Daoy (cell line): Measurements from ENCODE around the gene KRTAP10-2. TPM values are rescaled to one million over a fixed set of nuclear protein-coding genes. Genes with fewer than 3 reads are reported as not detected.

Experiments used
- DNase-seq: peaks from one replicate; pipeline ENCODE4 v3.0.0-alpha.2; 2015; ENCODE audit warnings: low read depth
- total RNA-seq: library from RNA; depleted of rRNA; stranded (reverse); fragments of >200 nt; shearing (Covaris generic); gene quantifications from 2 replicates; pipeline ENCODE4 v1.2.3, GENCODE V29; 2014

KRTAP10-2 gene
- total RNA-seq, 1 experiment from 2014 or later, result not detected

- DNase-seq, result no peak
Observed at GRCh38 chr21:44526096-44526997, 25.0 kb downstream of the KRTAP10-2 start.

DNA sequence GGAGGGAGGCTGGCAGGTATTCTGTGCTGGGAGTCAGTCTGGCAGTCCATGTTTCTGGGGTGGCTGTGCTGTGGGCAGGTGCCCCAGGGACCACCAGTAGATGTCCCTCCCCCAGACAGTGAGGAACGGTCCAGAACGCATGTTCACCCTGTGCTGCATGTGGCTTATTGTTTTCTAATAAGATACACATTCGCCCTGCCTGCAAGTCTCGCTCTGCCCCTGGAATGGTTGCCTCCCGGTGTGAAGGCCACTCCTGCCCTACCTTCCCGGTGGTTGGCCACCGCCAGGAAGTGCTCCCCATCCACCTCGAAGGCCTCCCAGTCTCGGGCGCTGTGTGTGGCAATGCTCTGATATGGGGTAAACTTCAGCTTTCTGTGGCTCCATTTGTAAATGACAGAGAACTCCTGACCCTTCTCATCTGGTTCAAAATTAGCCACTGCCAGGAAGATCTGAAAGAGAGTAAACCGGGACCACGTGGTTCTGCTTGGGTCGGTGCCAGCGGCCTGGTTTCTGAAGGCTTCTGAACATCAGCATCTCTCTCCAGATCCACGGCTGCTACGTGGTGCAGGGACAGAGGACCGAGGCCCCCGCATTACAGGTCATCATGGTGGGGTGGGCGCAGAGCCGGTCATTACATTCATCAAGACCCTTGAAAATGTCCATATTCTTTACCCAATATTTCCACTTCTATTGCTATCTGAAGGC lies 25.8 kb downstream of the KRTAP10-2 start:
- DNase-seq, result no peak

DNA sequence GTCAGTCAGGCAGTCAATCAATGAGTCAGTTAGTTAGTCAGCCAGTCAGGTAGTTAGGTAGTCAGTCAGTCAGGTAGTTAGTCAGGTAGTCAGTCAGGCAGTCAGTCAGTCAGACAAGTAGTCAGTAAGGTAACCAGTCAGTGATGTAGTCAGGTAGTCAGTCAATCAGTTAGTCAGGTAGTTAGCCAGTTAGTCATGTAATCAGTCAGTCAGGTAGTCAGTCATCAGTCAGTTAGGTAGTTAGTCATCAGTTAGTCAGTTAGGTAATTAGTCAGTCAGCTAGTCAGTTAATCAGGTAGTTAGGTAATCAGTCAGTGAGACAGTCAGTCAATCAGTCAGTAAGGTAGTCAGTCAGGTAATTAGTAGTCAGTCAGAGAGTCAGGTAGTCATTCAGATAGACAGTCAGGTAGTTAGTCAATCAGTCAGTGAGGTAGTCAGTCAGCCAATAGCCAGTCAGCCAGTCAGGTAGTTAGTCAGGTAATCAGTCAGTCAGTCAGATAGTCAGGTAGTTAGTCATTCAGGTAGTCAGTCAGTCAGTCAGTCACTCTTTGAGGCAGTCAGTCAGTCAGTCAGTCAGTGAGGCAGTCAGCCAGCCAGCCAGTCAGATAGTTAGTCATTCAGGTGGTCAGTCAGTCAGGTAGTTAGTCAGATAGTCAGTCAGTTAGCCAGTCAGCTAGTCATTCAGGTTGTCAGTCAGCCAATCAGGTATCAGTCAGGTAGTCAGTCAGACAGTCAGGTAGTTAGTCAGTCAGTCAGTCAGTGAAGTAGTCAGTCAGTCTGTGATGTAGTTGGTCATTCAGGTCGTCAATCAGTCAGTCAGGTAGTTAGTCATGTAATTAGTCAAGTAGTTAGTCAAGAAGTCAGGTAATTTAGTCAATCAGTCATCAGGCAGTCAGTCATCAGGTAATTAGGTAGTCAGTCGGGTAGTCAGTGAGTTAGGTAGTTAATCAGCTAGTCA lies 26.6 kb downstream of the KRTAP10-2 start:
- DNase-seq, result no peak

DNA sequence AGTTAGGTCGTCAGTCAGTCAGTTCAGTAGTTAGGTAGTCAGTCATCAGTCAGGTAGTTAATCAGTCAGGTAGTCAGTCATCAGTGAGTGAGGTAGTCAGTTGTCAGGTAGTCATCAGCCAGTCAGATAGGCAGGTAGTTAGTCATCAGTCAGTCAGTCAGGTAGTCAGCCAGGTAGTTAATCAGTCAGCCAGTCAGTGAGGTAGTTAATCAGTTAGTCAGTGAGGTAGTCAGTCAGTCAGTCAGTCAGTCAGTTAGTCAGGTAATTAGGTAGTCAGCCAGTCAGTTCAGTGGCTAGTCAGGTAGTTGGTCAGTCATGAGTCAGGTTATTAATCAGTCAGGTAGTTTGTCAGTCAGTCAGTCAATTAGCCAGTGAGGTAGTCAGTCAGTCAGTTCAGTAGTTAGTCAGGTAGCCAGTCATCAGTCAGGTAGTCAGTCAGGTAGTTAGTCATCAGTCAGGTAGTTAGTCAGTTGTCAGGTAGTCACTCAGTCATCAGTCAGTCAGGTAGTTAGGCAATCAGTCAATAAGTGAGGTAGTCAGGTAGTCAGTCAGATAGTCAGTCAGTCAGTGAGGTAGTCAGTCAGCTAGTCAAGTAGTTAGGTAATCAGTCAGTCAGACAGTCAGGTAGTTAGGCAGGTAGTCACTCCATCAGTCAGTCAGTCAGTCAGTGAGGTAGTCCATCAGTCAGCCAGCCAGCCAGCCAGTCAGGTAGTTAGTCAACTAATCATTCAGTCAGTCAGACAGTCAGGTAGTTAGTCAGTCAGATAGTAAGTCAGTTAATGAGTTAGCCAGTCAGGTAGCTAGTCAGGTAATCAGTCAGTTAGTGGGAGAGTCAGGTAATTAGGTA lies 27.5 kb downstream of the KRTAP10-2 start:
- DNase-seq, result no peak

- DNase-seq, result no peak
Observed at GRCh38 chr21:44522753-44523204, 28.5 kb downstream of the KRTAP10-2 start.

- DNase-seq, result no peak
Observed at GRCh38 chr21:44521928-44522752, 29.2 kb downstream of the KRTAP10-2 start.

DNA sequence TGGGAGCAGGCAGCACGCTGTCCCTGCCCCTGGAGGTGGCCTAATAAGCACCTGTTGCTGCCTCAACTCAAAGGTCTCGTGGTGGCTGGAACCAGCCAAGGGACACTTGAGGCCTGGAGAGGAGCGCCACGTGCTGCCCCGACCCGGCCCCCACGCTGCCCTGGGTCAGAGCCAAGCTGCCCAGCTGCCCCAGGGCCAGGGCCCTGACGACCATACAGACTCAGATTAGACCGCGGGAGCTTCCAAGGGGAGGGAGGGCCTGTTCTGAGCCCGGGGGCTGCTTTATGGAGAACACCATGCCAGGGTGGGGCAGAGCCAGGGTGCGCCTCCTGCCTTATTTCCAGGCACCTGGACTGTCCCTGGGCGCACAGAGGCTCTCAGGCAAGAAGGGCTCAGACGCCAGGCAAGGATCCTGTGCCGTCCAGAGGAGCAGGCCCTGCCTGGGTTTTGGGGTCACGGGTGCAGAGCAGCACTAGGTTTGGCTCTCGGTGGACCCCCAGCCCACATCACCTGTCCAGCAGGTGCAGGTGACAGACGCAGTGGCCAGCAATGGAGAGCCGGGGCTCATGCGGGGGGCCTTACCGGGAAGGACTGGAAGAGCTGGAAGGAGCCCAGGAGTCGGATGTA lies 29.9 kb downstream of the KRTAP10-2 start:
- no peak for DNase-seq

DNA sequence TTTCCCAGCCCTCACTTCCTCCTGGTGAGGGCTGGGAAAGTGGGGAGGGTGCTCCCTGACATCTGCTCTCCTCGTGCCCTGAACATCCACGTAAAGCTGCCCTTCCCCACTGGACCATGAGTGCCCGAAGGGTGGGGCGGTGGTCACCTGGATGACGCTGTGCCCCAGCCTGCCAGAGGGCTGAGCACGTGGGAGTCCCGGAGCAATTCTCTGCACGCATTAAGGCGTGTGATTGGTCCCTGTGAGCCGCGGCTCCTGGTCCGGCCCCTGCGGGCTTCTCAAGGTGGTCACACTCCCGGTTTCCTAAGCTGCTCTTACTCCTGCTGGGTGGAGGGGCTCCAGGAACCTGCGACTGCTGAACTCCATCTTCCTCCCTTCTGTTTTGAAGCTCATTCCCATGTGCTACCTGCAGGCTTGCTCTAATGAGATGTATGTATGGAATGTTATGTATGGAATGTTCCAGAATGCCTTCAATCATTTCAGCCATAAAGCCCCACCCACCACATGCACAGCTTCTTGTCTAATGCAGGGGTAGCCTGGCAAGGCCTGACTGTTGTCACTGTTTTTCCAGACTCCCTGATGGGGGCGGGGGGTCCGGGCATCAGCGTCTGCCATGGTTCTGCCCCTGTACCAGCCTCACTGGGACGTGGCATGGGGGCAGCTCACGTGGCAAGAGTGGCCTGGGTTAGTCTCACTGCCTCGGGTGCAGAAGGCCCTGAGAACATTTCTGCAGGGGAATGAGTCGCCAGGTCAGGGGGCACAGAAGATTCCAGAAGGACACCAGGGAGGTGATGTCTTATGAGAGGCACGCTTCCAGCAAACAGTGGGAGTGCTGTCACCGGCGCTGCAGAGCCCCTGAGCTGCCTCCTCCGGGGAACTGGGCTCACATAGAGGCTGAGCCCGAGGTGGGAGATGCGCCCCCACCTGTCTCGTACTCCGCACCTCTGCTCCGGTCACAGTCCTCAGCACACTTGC lies 30.7 kb downstream of the KRTAP10-2 start:
- no peak for DNase-seq

DNA sequence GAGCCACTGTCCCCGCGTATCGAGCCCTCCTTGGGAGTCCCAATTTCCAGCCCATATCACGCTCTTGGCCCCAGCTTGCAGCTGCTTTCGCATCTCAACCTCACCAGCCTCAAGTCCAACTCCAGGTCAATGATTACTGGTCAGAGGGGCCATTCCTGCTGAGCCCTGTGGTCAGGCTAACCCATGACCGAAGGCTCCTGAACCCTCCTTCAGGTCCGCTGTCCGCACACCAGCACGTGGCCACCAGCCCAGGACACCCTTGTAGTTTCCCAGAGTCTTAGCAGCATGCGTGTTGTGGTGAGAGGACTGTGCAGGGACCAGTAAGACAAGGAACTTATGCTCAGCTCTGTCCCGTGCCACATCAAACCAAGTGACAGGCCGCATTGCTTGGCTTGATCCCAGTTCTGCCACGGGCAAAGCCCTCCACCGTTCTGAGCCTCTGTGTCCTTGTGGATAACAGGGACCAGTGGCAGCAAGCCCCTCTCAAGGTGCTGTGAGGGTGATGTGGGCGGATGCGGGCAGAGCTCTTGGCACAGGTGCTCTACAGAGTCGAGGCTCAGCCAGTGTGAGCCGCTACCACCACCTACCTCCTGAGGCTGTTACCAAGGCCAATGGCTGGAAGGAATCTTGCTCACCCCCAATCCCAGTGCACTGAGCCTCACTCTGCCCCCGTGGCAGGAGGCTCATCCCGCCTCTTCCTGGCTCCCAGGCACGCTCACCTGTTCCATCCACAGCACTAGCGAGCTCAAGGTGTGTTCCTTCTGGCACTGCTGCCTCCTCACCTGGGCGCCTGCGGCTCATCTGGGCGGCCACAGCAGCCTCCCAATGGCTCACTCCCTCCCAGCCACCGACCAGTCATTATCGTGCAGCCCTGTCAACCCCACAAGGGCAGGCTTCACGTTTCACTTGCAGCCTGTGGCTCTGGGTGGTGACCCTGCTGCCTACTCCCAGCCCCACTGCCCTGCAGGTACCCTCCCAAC lies 31.7 kb downstream of the KRTAP10-2 start:
- DNase-seq, result no peak

DNA sequence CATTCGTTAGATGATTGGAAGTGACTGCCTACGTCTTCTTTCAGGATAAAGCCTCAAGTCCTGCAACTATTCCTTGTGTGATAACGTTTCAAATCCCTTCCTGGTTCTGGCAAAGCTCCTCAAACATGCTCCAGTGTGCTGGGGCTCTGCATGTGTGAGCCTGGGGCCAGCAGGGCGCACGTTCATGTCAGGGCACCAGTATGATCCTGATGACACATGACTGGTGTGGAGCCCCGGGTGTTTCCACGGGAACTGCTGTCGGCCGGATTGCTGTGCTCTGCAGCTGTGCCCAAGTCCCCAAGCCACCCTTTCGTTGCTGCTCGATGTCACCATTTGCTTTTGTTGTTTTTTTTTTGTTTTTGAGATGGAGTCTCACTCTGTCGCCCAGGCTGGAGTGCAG lies 32.6 kb downstream of the KRTAP10-2 start:
- no peak for DNase-seq

GRCh38 chr21:44517175-44517899 lies 34.0 kb downstream of the KRTAP10-2 start:
- DNase-seq, result peak; percentile 85

DNA sequence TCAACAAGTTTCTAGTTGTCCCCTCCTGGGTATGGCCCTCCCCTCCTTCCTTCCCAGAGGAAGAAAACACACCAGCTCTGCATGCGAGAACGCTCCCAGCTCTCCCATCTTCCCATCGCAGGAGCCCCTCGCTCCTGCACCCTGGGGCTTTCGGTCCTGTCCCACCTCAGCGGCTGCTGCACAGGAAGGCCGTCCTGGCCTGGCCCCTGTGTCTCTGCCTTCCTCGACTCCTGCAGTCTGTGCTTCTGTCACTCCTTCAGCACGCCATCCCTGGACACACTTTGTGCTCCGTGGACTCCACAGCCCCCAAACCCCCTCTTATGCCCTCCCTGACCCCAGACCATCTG lies 34.5 kb downstream of the KRTAP10-2 start:
- DNase-seq, result no peak

- DNase-seq, result no peak
Observed at GRCh38 chr21:44516342-44516741, 35.0 kb downstream of the KRTAP10-2 start.

- DNase-seq, result no peak
Observed at GRCh38 chr21:44515359-44516165, 35.7 kb downstream of the KRTAP10-2 start.

DNA sequence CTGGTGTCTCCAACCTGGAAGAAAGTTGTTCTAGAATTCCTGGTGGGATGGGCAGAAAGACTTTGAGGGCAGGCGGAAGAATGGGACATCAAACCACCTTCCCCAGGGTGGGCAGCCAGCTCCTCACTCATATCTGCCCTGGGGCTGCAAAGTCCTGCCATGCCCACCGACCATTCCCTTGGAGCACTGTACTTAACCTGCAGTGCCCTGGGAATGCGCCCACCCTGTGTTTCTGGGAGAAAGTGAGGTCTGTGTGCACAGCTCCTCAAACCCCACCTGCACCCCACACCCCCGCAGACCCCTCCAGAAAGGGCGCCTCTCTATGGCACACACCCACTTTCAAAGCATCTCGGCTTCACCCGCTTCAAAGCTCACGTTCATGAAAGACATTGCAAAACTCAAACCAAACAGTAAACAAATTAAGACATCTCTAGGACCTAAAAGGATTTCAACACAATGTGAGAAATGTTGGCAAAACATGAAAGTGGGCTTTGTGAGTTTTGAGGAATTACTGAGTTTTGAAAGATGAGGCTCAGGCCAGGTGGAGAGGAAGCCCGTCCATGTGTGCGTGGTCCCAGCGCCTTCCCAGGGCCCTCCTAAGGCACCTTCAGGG lies 36.5 kb downstream of the KRTAP10-2 start:
- no peak for DNase-seq
